ENCODE data around the gene DLX5.
"Not testable (repeated sequence)": the region's sequence is repeated elsewhere in the genome, so short reads cannot be mapped to it uniquely, and the experiment has no call there.

DLX5 gene

DNA sequence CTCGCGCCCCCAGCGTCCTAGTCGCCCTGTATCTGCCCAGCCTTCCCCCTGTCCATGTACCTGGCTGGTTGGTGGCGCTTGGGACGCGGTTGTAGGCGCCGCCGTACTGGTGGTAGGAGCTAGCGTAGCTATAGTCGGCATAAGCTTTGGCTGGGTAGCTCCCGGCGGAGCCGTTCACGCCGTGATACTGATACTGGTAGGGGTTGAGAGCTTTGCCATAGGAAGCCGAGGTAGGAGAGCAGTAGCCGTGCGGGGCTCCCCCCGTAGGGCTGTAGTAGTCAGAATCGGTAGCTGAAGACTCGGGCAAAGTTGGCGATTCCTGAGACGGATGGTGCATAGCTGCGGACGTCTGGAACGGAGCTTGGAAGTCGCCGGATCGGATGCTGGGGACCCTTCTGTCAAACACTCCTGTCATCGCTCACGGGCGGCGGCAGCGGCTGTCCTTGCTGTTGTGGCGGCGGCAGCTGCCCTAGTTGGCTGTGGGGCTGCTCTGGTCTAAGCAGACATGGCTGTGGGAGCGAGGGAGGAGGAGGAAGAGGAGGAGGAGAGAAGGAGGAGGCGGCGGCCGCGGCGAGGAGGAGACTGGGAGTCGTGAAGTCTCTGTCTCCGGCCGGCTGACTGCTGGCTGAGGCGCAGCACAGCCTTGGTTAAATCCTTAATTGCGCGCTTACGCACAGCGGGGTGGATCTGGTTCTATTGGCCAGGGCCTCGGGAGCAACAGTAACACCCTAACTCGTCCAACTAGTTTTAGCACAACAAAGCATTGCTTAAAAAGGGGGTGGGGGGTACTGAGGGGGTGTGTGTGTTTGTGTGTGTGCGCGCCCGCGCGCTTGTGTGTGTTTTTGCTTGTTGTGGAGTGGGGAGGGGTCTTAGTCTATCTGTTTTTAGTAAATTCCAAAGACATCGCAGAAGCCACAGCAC, at the start of gene DLX5:
TSS of gene DLX5 (minus strand) at position 623 of the 921 bp plus-strand sequence. CDS start at position 415, 208 bp downstream.
- DNase-seq, result no peak

GRCh38 chr7:97072025-97072424, 47.4 kb upstream of the DLX5 start:
- not testable (repeated sequence) for DNase-seq

GRCh38 chr7:97064972-97065587, 40.4 kb upstream of the DLX5 start:
- DNase-seq, result peak; percentile 9

GRCh38 chr7:97064020-97064419, 39.4 kb upstream of the DLX5 start:
- no peak for DNase-seq

- DNase-seq, result no peak
Measured at GRCh38 chr7:97043281-97043680, 18.6 kb upstream of the DLX5 start.

GRCh38 chr7:97039374-97040065, 14.9 kb upstream of the DLX5 start:
- no peak for DNase-seq

DNA sequence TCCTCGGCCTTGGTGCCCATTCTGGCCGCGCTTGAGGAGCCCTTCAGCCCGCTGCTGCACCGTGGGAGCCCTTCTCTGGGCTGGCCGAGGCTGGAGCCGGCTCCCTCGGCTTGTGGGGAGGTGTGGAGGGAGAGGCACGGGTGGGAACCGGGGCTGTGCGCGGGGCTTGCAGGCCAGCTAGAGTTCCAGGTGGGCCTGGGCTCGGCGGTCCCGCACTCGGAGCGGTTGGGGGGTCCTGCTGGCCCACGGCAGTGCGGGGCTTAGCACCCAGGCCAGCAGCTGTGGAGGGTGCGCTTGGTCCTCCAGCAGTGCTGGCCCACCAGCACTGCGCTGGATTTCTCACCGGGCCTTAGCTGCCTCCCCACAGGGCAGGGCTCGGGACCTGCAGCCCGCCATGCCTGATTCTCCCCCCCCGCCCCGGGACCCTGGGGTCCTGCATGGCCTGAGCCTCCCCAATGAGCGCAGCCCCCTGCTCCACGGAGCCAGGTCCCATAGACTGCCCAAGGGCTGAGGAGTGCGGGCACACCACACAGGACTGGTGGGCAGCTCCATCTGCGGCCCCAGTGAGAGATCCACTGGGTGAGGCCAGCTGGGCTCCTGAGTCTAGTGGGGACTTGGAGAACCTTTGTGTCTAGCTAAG, 9.7 kb upstream of the DLX5 start:
- DNase-seq, result not testable (repeated sequence)

DNA sequence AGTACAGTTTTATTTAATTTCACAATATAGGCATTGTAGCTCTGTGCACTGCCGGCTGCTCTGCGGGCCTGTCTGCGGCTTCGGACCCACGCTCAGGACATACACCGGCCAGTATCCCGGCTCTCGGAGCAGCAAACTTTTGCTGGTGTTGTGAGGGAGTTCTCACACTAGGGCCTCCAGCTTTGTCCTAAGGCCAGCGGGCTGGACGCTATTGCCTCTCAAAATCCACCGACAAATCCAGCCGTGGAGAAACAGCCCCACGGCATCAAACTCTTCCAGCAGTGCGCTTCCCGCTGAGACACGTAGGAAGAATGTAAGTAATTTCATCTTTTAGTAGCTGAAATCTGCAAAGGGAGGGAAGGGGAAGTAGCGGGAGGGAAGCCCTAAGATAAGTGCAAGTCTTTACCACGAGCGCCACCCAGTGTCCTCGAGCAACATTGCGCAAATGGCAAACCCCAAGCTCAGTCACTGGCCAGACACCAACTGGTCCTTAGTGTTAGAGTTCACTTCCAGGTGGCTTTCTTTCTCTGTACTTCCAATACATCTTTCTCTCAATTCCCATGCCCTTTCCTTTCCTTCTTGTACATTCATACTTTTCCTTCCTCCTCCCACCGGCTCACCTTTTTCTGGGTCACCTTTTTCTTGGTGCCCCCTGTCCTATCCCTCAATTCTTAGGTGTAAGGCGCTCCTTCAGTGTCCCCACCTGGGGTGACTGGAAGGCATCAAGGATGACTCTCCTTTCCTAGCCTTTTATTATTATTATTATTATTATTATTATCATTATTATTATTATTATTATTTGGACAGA, 3.0 kb upstream of the DLX5 start:
- DNase-seq, result peak; percentile 51

GRCh38 chr7:97026715-97027426, 2.2 kb upstream of the DLX5 start:
- DNase-seq, result no peak

GRCh38 chr7:97025983-97026714, 1.5 kb upstream of the DLX5 start:
- no peak for DNase-seq

DNA sequence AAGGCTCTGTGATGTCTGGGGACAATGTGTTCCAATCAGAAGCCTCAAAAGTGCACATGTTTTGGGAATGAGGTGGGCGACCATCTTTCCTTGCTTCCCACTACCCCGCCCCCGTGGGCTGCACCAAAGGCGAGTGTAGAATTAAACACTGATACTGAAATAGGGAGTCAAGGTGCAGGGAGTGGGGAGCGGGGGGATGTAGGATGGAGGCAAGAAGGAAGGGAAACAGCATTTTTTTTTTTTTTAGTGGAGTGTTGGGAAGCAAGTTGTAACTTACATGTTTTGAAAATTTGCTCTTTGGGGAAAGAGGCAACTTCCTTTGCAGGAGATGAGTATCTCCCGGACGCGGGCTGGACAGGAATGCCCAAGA, 484 bp upstream of the DLX5 start:
- DNase-seq, result no peak

DNA sequence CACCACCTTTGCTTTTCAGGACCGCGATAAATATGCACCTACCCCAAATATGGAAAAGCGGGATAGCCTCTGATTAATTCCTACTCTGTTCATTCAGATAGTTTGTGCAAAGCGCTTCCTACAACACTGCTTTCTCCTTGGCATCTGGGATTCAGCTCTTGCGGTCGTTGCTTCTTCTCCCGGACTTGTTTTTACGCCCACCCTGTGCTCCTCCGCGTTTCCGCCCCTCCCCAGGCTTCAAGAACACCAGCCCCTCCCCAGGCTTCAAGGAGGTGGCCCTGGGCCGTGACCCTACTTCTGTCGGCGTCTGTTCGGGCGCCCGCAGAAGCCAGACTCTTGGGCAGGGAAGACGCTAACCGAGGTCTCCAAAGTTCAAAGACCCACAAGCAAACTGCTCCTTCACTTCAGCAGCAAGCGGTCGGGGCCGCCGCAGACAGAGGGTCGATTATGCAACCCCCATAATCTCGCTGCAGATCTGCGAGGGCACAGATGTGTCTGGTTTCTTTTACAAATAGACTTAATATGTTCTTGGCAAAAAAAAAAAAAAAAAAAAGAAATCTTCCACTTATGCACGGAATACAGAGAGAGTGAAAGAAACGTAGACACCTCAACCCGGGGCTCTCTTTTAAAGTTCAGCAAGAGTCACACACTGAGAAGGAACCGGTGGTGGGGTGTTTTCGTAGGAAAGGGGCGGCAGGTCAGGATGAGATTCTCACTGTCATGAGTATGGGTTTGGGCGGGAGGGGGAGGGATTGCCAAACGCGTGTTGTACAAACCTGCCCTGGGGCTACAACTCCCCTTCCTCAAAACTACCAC, 1.9 kb downstream of the DLX5 start:
- DNase-seq, result no peak

DNA sequence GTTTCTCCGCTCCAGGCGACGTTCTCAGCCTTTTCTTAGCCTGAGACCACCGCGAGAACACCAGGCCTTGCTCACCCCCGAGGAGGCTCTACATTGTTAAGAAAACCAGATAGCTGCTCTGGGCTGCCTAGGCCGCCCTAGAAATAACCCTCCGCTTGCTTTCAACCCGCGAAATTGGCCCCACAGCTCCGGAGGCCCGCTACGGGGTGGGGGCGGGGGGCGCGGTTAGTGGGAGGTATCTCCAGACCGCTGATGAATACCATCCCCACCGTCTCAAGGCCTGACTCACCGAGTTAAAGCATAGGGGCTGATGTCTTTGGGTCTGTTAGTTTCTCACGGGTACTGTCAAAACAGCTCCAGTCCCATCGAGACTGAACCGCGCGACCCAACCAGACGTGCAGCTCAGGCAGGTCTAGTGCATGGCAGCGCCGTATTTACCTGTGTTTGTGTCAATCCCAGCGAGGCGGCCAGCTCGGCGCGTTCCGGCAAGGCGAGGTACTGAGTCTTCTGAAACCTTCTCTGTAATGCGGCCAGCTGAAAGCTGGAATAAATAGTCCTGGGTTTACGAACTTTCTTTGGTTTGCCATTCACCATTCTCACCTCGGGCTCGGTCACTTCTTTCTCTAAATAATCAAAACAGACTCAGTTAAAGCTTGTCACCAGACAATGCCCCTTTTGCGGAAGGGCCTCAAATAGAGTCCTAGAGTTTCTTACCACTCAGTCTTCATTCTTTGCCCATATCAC, 2.7 kb downstream of the DLX5 start:
- no peak for DNase-seq

- DNase-seq, result no peak
Measured at GRCh38 chr7:97020996-97021746, 3.5 kb downstream of the DLX5 start.

DNA sequence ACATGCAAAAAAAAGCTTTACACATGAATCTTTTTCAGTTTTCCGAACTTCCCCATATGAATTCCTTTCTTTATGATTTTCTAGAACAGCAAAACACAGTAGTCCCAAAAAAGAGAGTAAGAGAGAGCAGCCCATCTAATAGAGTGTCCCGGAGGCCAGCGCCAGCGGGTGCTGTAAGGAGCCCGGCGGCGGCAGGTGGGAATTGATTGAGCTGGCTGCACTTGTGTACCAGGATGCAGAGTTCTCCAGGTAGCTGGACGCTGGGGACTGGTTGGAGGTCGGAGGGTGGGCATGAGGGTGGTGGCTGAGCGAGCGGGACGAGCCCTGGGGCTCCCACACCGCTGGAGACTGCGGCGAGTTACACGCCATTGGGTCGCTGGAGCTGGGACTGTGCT, 4.0 kb downstream of the DLX5 start:
- DNase-seq, result no peak

DNA sequence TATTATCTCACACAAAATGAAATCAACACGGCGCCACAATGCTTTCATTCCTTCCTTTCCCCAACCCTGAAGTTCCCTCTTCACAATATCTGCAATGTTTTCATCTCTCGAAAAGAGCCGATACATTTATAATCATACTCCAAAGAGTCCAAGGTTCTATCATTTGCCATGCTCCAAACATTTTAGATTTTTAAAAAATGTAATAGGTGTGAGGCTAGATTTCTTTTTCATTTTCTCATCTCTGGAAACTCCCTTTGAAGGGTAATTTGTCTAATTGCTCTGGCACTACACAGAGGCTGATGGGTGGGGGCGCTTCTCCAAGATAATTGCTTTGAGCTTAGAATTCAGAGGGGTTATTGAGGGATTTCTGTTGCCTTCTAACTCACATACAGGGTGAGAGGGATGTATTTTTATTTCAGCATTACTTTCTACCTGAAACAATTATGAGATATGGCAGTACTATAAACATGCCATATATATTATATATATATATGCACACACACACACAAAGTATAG, 4.9 kb downstream of the DLX5 start:
- no peak for DNase-seq

GRCh38 chr7:97018791-97019531, 5.7 kb downstream of the DLX5 start:
- no peak for DNase-seq
